ENCODE data around the gene STK31. TPM values are rescaled to one million over a fixed set of nuclear protein-coding genes. Genes with fewer than 3 reads are reported as not detected.
"Not testable (repeated sequence)": the region's sequence is repeated elsewhere in the genome, so short reads cannot be mapped to it uniquely, and the experiment has no call there.

Gene STK31
- total RNA-seq, 2 donors from 2014 or later: 0.92 to 1.5 TPM

- H3K36me3 ChIP-seq: no peaks in the 10 kb centered on the region
- no peak for DNase-seq (ENCODE audit: low spot score)
- H3K9me3 ChIP-seq: peaks cover 2% of the 10 kb centered on the region
- H3K27me3 ChIP-seq (replicated peaks; ENCODE audit: insufficient read depth): no peaks in the 10 kb centered on the region
- no peak overlapping the region for H3K27ac ChIP-seq
- no peak overlapping the region for H3K4me3 ChIP-seq
- no peaks in the 10 kb centered on the region for H3K4me1 ChIP-seq (ENCODE audit: control insufficient read depth in 1 of 2, low read depth in 2 of 2)
- no peak for TF ChIP-seq CTCF (IDR thresholded peaks at IDR 0.05)
- ATAC-seq (ENCODE audit: insufficient number of reproducible peaks, low FRiP score, low read depth): no peak
Measured at GRCh38 chr7:23804707-23805106, 94.7 kb downstream of the STK31 start.

GRCh38 chr7:23808421-23808820 lies 98.4 kb downstream of the STK31 start:
- DNase-seq (ENCODE audit: low spot score) (no peak), ATAC-seq (ENCODE audit: insufficient number of reproducible peaks, low FRiP score, low read depth) (no peak)
- TF ChIP-seq CTCF (IDR thresholded peaks at IDR 0.05): no peak
- H3K36me3 ChIP-seq: no peaks in the 10 kb centered on the region
- no peak overlapping the region for H3K27ac ChIP-seq
- no peaks in the 10 kb centered on the region for H3K4me1 ChIP-seq (ENCODE audit: control insufficient read depth in 1 of 2, low read depth in 2 of 2)
- no peak overlapping the region for H3K4me3 ChIP-seq
- H3K9me3 ChIP-seq: peaks cover 6% of the 10 kb centered on the region
- no peaks in the 10 kb centered on the region for H3K27me3 ChIP-seq (replicated peaks; ENCODE audit: insufficient read depth)

DNA sequence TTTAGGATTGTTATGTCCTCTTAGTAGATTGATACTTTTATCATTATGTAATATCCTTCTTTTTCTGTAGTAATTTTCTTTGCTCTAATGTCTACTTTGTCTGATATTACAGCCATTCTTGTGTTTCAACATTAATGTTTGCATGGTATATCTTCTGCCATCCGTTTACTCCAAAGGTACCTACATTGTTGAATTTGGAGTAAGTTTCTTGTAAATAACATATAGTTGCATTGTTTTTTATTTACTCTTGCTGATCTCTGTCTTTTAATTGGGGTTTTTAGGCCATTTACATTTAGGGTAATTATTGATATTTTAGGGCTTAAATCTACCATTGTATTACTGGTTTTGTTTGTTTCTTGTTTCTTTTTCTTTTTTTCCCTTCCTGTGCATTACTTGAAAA lies 100.1 kb downstream of the STK31 start:
- no peak for TF ChIP-seq CTCF (IDR thresholded peaks at IDR 0.05)
- H3K4me1 ChIP-seq (ENCODE audit: control insufficient read depth in 1 of 2, low read depth in 2 of 2): no peaks in the 10 kb centered on the region
- ATAC-seq (ENCODE audit: insufficient number of reproducible peaks, low FRiP score, low read depth) (no peak), DNase-seq (ENCODE audit: low spot score) (no peak)
- H3K27ac ChIP-seq: no peak overlapping the region
- H3K9me3 ChIP-seq: peaks cover 6% of the 10 kb centered on the region
- no peak overlapping the region for H3K4me3 ChIP-seq
- H3K36me3 ChIP-seq: no peaks in the 10 kb centered on the region
- no peaks in the 10 kb centered on the region for H3K27me3 ChIP-seq (replicated peaks; ENCODE audit: insufficient read depth)

GRCh38 chr7:23811540-23811939 lies 101.5 kb downstream of the STK31 start:
- Histone ChIP-seq H3K9me3 (peaks cover 6% of the 10 kb centered on the region), H3K4me1 (ENCODE audit: control insufficient read depth in 1 of 2, low read depth in 2 of 2) (no peaks in the 10 kb centered on the region), H3K4me3 (no peak overlapping the region), H3K36me3 (no peaks in the 10 kb centered on the region), H3K27me3 (replicated peaks; ENCODE audit: insufficient read depth) (no peaks in the 10 kb centered on the region), H3K27ac (no peak overlapping the region)
- no peak for DNase-seq (ENCODE audit: low spot score)
- TF ChIP-seq CTCF (IDR thresholded peaks at IDR 0.05): peak; percentile 20
- no peak for ATAC-seq (ENCODE audit: insufficient number of reproducible peaks, low FRiP score, low read depth)

GRCh38 chr7:23828125-23828524 lies 118.1 kb downstream of the STK31 start:
- not testable (repeated sequence) for H3K27ac ChIP-seq; H3K27me3 ChIP-seq (replicated peaks; ENCODE audit: insufficient read depth); H3K4me3 ChIP-seq; H3K4me1 ChIP-seq (ENCODE audit: control insufficient read depth in 1 of 2, low read depth in 2 of 2); H3K36me3 ChIP-seq; DNase-seq (ENCODE audit: low spot score); ATAC-seq (ENCODE audit: insufficient number of reproducible peaks, low FRiP score, low read depth); H3K9me3 ChIP-seq

DNA sequence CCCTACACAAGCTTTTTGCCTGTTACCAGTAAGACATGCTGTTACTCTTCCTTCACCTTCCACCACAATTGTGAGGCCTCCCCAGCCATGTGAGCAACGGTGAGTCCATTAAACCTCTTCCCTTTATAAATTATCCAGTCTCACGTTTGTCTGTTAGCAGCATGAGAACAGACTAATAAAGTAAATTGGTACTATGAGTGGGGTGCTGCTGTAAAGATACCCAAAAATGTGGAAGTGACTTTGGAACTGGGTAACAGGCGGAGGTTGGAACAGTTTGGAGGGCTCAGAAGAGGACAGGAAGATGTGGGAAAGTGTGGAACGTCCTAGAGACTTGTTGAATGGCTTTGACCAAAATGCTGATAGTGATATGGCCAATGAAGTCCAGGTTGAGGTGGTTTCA lies 122.7 kb downstream of the STK31 start:
- H3K4me1 ChIP-seq (ENCODE audit: control insufficient read depth in 1 of 2, low read depth in 2 of 2); ATAC-seq (ENCODE audit: insufficient number of reproducible peaks, low FRiP score, low read depth); H3K36me3 ChIP-seq; DNase-seq (ENCODE audit: low spot score); H3K9me3 ChIP-seq; H3K4me3 ChIP-seq; H3K27me3 ChIP-seq (replicated peaks; ENCODE audit: insufficient read depth); H3K27ac ChIP-seq: not testable (repeated sequence)
